Esophagus (tissue), 2 donors: ENCODE results near the gene TAF11L12. TPM values are rescaled to one million over a fixed set of nuclear protein-coding genes. Genes with fewer than 3 reads are reported as not detected.
"Not testable (repeated sequence)": the region's sequence is repeated elsewhere in the genome, so short reads cannot be mapped to it uniquely, and the experiment has no call there.

Source experiments
- H3K27ac ChIP-seq, 2 donors: one replicate each; pipeline ENCODE4 v1.5.1; 2013; ENCODE audit warnings: low read depth in 2 of 2, mild to moderate bottlenecking in 2 of 2, inconsistent platforms in 1 of 2, low read length in 1 of 2, moderate library complexity in 1 of 2
- H3K27me3 ChIP-seq, 2 donors: one replicate each; pipeline ENCODE4 v1.6.1; 2013; ENCODE audit warnings: low read length in 2 of 2, control low read depth in 1 of 2, mild to moderate bottlenecking in 1 of 2; ENCODE audit not compliant: insufficient read depth in 2 of 2, control insufficient read depth in 1 of 2
- H3K36me3 ChIP-seq, 2 donors: one replicate each; pipeline ENCODE4 v1.6.1; 2013; ENCODE audit warnings: low read length in 1 of 2; ENCODE audit not compliant: control insufficient read depth in 2 of 2, insufficient read depth in 2 of 2
- H3K4me1 ChIP-seq, 2 donors: one replicate each; pipeline ENCODE4 v1.6.1; 2013; ENCODE audit warnings: low read length in 1 of 2; ENCODE audit not compliant: control insufficient read depth in 2 of 2, insufficient read depth in 2 of 2
- H3K4me3 ChIP-seq, 2 donors: one replicate each; pipeline ENCODE4 v1.5.1; 2013; ENCODE audit warnings: low read length in 2 of 2, mild to moderate bottlenecking in 2 of 2, low read depth in 1 of 2, moderate library complexity in 1 of 2
- H3K9me3 ChIP-seq, 2 donors: one replicate each; pipeline ENCODE4 v1.6.1; 2013; ENCODE audit warnings: mild to moderate bottlenecking in 2 of 2, low read depth in 1 of 2, low read length in 1 of 2, moderate library complexity in 1 of 2; ENCODE audit not compliant: control insufficient read depth in 2 of 2, insufficient read depth in 1 of 2
- WGBS, 2 donors: extraction: QIAGEN DNeasy Blood & Tissue Kit; methylation state at CpG; one replicate each; pipeline ENCODE4 v1.1.7; 2013; 5-methylcytosine and 5-hydroxymethylcytosine counted together
- polyA plus RNA-seq, 2 donors: library from polyadenylated mRNA; stranded (reverse); fragments of 200-250 nt; gene quantifications; one replicate each; pipeline ENCODE4 v1.2.3, GENCODE V29; 2013
- donor health status: healthy with polysubstance abuse.
- donor health status: Bipolar disorder and iron deficiency.

TAF11L12 gene
- polyA plus RNA-seq: not detected

DNA sequence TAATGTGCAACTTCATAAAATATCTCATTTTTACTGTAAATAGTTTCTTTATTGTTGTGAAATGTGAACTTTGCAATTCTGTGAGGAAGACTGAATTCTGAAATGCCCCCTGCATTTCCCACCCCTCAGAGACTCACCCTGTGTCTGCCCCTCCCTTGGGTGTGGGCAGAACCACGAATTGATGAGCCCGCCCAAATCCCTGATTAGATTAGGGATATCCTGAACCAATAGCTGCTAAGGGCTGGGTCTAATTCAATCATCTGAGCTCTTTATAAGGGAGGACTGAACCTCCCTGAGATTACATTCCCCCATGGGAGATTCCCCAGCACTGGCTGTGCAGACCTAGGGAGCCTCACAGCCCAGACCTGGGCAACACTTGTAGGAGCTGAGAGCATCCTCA lies at the start of gene TAF11L12:
TAF11L12 (plus strand) TSS at position 301 of the 400 bp plus-strand sequence.
- not testable (repeated sequence) for H3K27ac ChIP-seq, H3K9me3 ChIP-seq, H3K4me3 ChIP-seq, H3K36me3 ChIP-seq, H3K27me3 ChIP-seq, H3K4me1 ChIP-seq
- 73 to 78% methylated on average over 2 of the region's 2 CpGs for WGBS, 2 donors

DNA sequence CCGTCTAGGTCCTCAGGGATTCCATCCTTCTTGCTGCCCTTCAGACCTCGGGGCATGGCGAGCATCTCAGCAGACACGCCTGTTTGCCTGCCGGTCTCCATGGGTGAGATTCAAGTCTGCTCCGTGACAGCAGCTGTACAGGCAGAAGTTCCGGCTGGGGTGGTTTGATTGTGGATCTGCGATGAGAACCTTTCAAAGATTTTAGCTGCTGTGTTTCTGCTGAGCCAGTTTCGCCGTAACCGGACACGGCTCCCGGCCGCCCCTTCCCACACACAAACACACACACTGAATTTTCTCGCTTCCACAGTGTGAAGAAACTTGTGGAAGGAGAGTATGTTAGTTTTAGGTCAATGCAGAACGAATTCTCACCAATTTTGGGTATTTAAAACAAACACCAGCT lies 24.5 kb upstream of the TAF11L12 start, which contains the start of gene TAF11L7:
TAF11L7 (minus strand) TSS at position 101 of the 400 bp plus-strand sequence.
- not testable (repeated sequence) for H3K4me1 ChIP-seq, H3K4me3 ChIP-seq, H3K36me3 ChIP-seq, H3K27me3 ChIP-seq, H3K9me3 ChIP-seq, H3K27ac ChIP-seq
- WGBS, 2 donors: no CpG with 5 or more reads among the region's 16 CpGs

DNA sequence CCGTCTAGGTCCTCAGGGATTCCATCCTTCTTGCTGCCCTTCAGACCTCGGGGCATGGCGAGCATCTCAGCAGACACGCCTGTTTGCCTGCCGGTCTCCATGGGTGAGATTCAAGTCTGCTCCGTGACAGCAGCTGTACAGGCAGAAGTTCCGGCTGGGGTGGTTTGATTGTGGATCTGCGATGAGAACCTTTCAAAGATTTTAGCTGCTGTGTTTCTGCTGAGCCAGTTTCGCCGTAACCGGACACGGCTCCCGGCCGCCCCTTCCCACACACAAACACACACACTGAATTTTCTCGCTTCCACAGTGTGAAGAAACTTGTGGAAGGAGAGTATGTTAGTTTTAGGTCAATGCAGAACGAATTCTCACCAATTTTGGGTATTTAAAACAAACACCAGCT lies 19.3 kb upstream of the TAF11L12 start, which contains the start of gene TAF11L8:
TAF11L8 (minus strand) TSS at position 101 of the 400 bp plus-strand sequence.
- not testable (repeated sequence) for H3K9me3 ChIP-seq, H3K27me3 ChIP-seq, H3K36me3 ChIP-seq, H3K4me1 ChIP-seq, H3K4me3 ChIP-seq, H3K27ac ChIP-seq
- WGBS, 2 donors: no CpG with 5 or more reads among the region's 16 CpGs

DNA sequence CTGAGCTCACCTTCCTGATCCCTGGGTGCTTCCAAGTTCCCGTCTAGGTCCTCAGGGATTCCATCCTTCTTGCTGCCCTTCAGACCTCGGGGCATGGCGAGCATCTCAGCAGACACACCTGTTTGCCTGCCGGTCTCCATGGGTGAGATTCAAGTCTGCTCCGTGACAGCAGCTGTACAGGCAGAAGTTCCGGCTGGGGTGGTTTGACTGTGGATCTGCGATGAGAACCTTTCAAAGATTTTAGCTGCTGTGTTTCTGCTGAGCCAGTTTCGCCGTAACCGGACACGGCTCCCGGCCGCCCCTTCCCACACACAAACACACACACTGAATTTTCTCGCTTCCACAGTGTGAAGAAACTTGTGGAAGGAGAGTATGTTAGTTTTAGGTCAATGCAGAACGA lies 15.9 kb upstream of the TAF11L12 start, which contains the start of gene TAF11L9:
TAF11L9 (minus strand) TSS at position 140 of the 400 bp plus-strand sequence.
- 95% methylated on average over 7 to 10 of the region's 15 CpGs for WGBS, 2 donors
- not testable (repeated sequence) for H3K4me1 ChIP-seq, H3K27ac ChIP-seq, H3K4me3 ChIP-seq, H3K36me3 ChIP-seq, H3K9me3 ChIP-seq, H3K27me3 ChIP-seq

DNA sequence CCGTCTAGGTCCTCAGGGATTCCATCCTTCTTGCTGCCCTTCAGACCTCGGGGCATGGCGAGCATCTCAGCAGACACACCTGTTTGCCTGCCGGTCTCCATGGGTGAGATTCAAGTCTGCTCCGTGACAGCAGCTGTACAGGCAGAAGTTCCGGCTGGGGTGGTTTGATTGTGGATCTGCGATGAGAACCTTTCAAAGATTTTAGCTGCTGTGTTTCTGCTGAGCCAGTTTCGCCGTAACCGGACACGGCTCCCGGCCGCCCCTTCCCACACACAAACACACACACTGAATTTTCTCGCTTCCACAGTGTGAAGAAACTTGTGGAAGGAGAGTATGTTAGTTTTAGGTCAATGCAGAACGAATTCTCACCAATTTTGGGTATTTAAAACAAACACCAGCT lies 12.5 kb upstream of the TAF11L12 start, which contains the start of gene TAF11L10:
TAF11L10 (minus strand) TSS at position 101 of the 400 bp plus-strand sequence.
- not testable (repeated sequence) for H3K4me3 ChIP-seq, H3K27ac ChIP-seq, H3K4me1 ChIP-seq, H3K27me3 ChIP-seq, H3K36me3 ChIP-seq, H3K9me3 ChIP-seq
- WGBS, 2 donors: no CpG with 5 or more reads among the region's 15 CpGs

DNA sequence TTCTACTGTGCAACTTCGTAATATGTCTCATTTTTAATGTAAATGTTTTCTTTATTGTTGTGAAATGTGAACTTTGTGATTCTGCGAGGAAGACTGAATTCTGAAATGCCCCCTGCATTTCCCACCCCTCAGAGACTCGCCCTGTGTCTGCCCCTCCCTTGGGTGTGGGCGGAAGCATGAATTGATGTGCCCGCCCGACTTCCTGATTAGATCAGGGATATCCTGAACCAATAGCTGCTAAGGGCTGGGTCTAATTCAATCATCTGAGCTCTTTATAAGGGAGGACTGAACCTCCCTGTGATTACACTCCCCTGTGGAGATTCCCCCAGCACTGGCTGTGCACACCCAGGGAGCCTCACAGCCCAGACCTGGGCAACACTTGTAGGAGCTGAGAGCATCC lies 6.3 kb upstream of the TAF11L12 start, which contains the start of gene TAF11L11:
TAF11L11 (plus strand) TSS at position 304 of the 400 bp plus-strand sequence.
- H3K4me1 ChIP-seq, H3K27ac ChIP-seq, H3K9me3 ChIP-seq, H3K27me3 ChIP-seq, H3K4me3 ChIP-seq, H3K36me3 ChIP-seq: not testable (repeated sequence)
- 70 to 72% methylated on average over 6 of the region's 6 CpGs for WGBS, 2 donors

DNA sequence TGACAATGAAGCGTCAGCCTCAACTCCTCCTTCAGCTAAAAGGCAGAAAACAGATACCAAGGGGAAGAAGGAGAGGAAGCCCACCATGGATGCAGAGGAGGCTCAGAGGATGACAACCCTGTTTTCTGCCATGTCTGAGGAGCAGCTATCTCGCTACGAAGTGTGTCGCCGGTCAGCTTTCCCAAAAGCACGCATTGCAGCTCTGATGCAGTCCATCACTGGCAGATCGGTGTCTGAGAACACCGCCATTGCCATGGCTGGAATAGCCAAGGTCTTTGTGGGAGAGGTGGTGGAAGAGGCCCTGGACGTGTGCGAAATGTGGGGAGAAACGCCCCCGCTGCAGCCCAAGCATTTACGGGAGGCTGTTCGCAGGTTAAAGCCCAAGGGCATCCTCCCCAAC lies 5.2 kb upstream of the TAF11L12 start:
- Histone ChIP-seq H3K9me3 (no peaks in the 10 kb centered on the region), H3K27ac (no peak overlapping the region), H3K36me3 (no peaks in the 10 kb centered on the region), H3K4me3 (no peak overlapping the region), H3K4me1 (no peaks in the 10 kb centered on the region), H3K27me3 (no peaks in the 10 kb centered on the region)
- WGBS, 2 donors: 91 to 95% methylated on average over 14 of the region's 14 CpGs

DNA sequence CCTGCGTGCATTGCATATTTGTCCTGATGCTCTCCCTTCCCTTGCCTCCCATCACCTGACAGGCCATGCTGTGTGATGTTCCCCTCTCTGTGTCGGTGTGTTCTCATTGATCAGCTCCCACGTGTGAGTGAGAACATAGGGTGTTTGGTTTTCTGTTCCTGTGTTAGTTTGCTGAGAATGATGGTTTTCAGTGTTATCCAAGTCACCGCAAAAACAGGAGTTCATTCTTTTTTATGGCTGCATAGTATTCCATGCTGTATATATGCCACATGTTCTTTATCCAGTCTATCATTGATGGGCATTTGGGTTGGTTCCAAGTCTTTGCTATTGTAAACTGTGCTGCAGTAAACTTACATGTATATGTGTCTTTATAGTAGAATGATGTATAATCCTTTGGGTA lies 2.7 kb upstream of the TAF11L12 start:
- H3K9me3 ChIP-seq, H3K27me3 ChIP-seq, H3K4me3 ChIP-seq, H3K4me1 ChIP-seq, H3K36me3 ChIP-seq, H3K27ac ChIP-seq: not testable (repeated sequence)
- 84 to 90% methylated on average over 4 of the region's 4 CpGs for WGBS, 2 donors

DNA sequence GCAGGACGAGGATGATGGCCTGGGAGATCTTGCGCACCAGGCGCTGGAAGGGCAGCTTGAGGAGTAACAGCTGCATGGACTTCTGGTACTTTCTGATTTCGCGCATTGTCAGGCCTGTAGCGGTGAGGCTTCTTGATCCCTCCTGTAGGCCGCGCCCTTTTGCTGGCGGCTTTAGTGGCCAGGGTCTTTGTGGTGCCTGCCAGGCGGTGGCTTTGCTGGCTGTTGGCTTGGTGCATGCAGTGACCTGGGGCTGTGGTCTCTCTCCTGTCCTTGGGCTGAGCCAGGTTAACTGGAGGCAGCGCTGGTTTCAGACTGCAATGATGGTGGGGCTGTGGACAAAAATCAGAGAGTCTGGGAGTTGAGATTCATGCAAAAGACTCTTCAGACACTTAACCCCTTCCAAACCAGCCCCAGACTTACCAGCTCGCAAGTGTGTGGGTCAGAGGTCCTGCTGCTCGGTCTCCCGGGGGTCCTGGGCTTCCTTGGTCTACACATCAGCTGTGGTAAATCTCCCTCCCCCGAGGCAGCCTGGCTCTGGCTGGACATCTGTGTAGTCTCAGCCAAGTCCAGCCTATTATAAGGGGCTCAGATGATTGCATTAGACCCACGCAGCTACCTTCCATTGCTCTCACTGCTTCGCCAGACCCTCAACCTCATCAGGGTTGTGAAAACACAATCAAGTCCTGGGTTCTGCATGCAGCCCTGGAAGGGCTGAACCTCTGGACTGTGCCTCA lies 4.8 kb downstream of the TAF11L12 start:
- Histone ChIP-seq H3K27ac (no peak overlapping the region), H3K4me1 (no peaks in the 10 kb centered on the region), H3K9me3 (no peaks in the 10 kb centered on the region), H3K27me3 (no peaks in the 10 kb centered on the region), H3K36me3 (no peaks in the 10 kb centered on the region), H3K4me3 (no peak overlapping the region)
- 93% methylated on average over 17 of the region's 17 CpGs for WGBS, 2 donors

DNA sequence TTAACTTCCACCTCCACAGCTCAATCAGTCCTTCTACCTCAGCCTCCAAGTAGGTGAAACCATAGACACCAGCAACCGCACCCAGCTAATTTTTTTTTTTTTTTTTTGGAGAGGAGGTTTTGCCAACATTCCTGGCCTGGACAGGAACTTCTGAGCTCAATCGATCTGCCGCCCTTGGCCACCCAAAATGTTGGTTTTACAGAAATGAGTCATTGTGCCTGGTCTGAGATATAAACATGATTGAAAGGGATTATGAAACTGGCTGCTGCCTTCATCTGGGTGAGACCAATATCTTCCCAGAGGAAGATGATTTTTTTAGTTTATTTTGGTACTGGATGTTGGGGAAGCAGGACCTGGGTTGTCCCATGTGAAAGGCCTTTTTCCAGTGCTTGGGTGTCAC lies 9.2 kb downstream of the TAF11L12 start:
- Histone ChIP-seq H3K27ac (no peak overlapping the region), H3K9me3 (peaks cover 0 to 2% of the 10 kb centered on the region in 2 donors), H3K36me3 (no peaks in the 10 kb centered on the region), H3K4me1 (no peaks in the 10 kb centered on the region), H3K4me3 (no peak overlapping the region), H3K27me3 (no peaks in the 10 kb centered on the region)
- WGBS, 2 donors: 57 to 67% methylated on average over 3 of the region's 3 CpGs
